Measurements from ENCODE around the gene NEU2. TPM values are rescaled to one million over a fixed set of nuclear protein-coding genes. Genes with fewer than 3 reads are reported as not detected.
"Not testable (repeated sequence)": the region's sequence is repeated elsewhere in the genome, so short reads cannot be mapped to it uniquely, and the experiment has no call there.

The NEU2 gene
- total RNA-seq, 2 experiments from 2014 or later, result not detected

- no peak for TF ChIP-seq CTCF (IDR thresholded peaks at IDR 0.05)
- POLR2A ChIA-PET, result interaction anchor here (1.0 to 6.8 kb wide), 3 partner anchors 10 to 36 kb away, joined by 3 to 190 read pairs (median 3); no protein-coding TSS in a partner anchor
- peak overlapping the region; percentile 97 for H3K4me3 ChIP-seq (ENCODE audit: low read length)
- peaks cover 48% of the 10 kb centered on the region for H3K36me3 ChIP-seq (ENCODE audit: insufficient read depth, low read length)
- peak overlapping the region; percentile 29 to 39 for H3K27ac ChIP-seq (ENCODE audit: low read depth in 1 of 2, low read length in 2 of 2)
- no peak for ATAC-seq (ENCODE audit: poor library complexity)
- DNase-seq, result no peak
- peak overlapping the region; percentile 90 for H3K4me3 Mint-ChIP-seq
- CTCF ChIA-PET, result interaction anchor here (3.0 kb wide), 1 partner anchor 10 kb away, joined by 7 read pairs; no protein-coding TSS in a partner anchor
- H3K4me1 Mint-ChIP-seq (ENCODE audit: low read depth), result peaks cover 67% of the 10 kb centered on the region
- H3K9me3 ChIP-seq (ENCODE audit: control insufficient read depth in 1 of 2, insufficient read depth in 1 of 2, low read length in 2 of 2), result no peaks in the 10 kb centered on the region
- H3K27ac Mint-ChIP-seq, result peak overlapping the region; percentile 95
- H3K36me3 Mint-ChIP-seq (ENCODE audit: low read depth), result peaks cover 74% of the 10 kb centered on the region
- H3K27me3 Mint-ChIP-seq, result no peaks in the 10 kb centered on the region
- H3K27me3 ChIP-seq (ENCODE audit: control insufficient read depth in 1 of 2, insufficient read depth in 2 of 2, low read length in 2 of 2), result no peaks in the 10 kb centered on the region
- H3K4me1 ChIP-seq (ENCODE audit: insufficient read depth, low read length), result peaks cover 80% of the 10 kb centered on the region
- H3K9me3 Mint-ChIP-seq, result no peaks in the 10 kb centered on the region
- intact Hi-C loops (cut with DNase I, micrococcal nuclease), result loop anchor here (5.0 to 10.0 kb wide), 2 partner anchors 51 to 188 kb away; partner anchors contain the start of gene ATG16L1 (in 1 of the 2)
Observed at GRCh38 chr2:233063976-233064411, 31.5 kb downstream of the NEU2 start.

GRCh38 chr2:233064530-233065199, 32.2 kb downstream of the NEU2 start:
- ChIA-PET POLR2A (interaction anchor here (1.5 to 6.8 kb wide), 2 partner anchors 10 to 16 kb away, joined by 3 to 190 read pairs; no protein-coding TSS in a partner anchor), CTCF (interaction anchor here (3.0 kb wide), 1 partner anchor 11 kb away, joined by 7 read pairs; no protein-coding TSS in a partner anchor)
- no peak for DNase-seq
- Mint-ChIP-seq H3K27me3 (no peaks in the 10 kb centered on the region), H3K36me3 (ENCODE audit: low read depth) (peaks cover 74% of the 10 kb centered on the region), H3K9me3 (no peaks in the 10 kb centered on the region), H3K4me1 (ENCODE audit: low read depth) (peaks cover 74% of the 10 kb centered on the region), H3K4me3 (peak overlapping the region; percentile 90), H3K27ac (peak overlapping the region; percentile 95)
- Histone ChIP-seq H3K36me3 (ENCODE audit: insufficient read depth, low read length) (peaks cover 51% of the 10 kb centered on the region), H3K27ac (ENCODE audit: low read depth in 1 of 2, low read length in 2 of 2) (peak overlapping the region in 1 of 2 donors; percentile 29), H3K27me3 (ENCODE audit: control insufficient read depth in 1 of 2, insufficient read depth in 2 of 2, low read length in 2 of 2) (no peaks in the 10 kb centered on the region), H3K9me3 (ENCODE audit: control insufficient read depth in 1 of 2, insufficient read depth in 1 of 2, low read length in 2 of 2) (no peaks in the 10 kb centered on the region), H3K4me3 (ENCODE audit: low read length) (peak overlapping the region; percentile 97), H3K4me1 (ENCODE audit: insufficient read depth, low read length) (peaks cover 76% of the 10 kb centered on the region)
- intact Hi-C loops (cut with DNase I, micrococcal nuclease), result loop anchor here (5.0 to 10.0 kb wide), 2 partner anchors 50 to 188 kb away; partner anchors contain the start of gene ATG16L1 (in 1 of the 2)
- no peak for TF ChIP-seq CTCF (IDR thresholded peaks at IDR 0.05)
- ATAC-seq (ENCODE audit: poor library complexity), result no peak

- Histone ChIP-seq H3K36me3 (ENCODE audit: insufficient read depth, low read length) (peaks cover 51% of the 10 kb centered on the region), H3K4me1 (ENCODE audit: insufficient read depth, low read length) (peaks cover 72% of the 10 kb centered on the region)
- peaks cover 75% of the 10 kb centered on the region for H3K4me1 Mint-ChIP-seq (ENCODE audit: low read depth)
- H3K27me3 Mint-ChIP-seq; DNase-seq; H3K9me3 Mint-ChIP-seq; ATAC-seq (ENCODE audit: poor library complexity); H3K9me3 ChIP-seq (ENCODE audit: control insufficient read depth in 1 of 2, insufficient read depth in 1 of 2, low read length in 2 of 2); H3K4me3 ChIP-seq (ENCODE audit: low read length); H3K27ac ChIP-seq (ENCODE audit: low read depth in 1 of 2, low read length in 2 of 2); CTCF ChIA-PET; H3K27me3 ChIP-seq (ENCODE audit: control insufficient read depth in 1 of 2, insufficient read depth in 2 of 2, low read length in 2 of 2): not testable (repeated sequence)
- intact Hi-C loops (cut with DNase I, micrococcal nuclease), result loop anchor here in 1 of 2 experiments (10.0 kb wide), 1 partner anchor 50 kb away; no protein-coding TSS in a partner anchor
- POLR2A ChIA-PET, result interaction anchor here (6.8 kb wide), 1 partner anchor 15 kb away, joined by 190 read pairs; no protein-coding TSS in a partner anchor
- peak overlapping the region; percentile 95 for H3K27ac Mint-ChIP-seq
- peak overlapping the region; percentile 90 for H3K4me3 Mint-ChIP-seq
- peaks cover 70% of the 10 kb centered on the region for H3K36me3 Mint-ChIP-seq (ENCODE audit: low read depth)
Observed at GRCh38 chr2:233065200-233065589, 32.7 kb downstream of the NEU2 start.
